ENCODE measurements around the gene ASB3. TPM values are rescaled to one million over a fixed set of nuclear protein-coding genes. Genes with fewer than 3 reads are reported as not detected.

ASB3 gene
- total and polyA plus RNA-seq, 8 donors: 0.58 to 53.6 (median 5.7) TPM

- 79 to 100% (median 90%) methylated on average over 1 of the region's 1 CpG for WGBS, 5 donors
- no peak for DNase-seq
Observed at GRCh38 chr2:53633441-53633840, 153.3 kb downstream of the ASB3 start.

DNA sequence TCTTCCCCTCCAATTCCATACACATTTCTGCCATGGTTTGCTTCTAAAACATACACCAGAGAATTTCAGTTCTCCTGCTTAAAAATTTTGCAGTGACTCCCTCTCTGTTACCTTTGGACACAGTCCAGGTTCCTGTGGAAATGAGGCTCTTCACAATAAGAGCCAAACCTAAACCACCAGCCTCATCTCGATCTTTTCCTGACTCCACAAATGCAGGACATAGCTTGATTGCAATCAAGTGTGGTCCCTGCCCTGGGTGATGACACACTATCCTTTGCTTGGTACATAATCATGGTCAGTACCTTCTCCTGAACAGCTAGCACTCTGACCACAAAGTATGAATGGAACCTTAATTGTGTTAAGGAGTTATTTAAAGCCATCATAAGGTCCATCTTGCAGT is 154.0 kb downstream of the ASB3 start:
- DNase-seq: no peak
- no peak overlapping the region for H3K27ac ChIP-seq
- no peak overlapping the region for H3K4me3 ChIP-seq
- TF ChIP-seq EP300 (IDR thresholded peaks at IDR 0.05) (no peak), POLR2AphosphoS5 (IDR thresholded peaks at IDR 0.05) (no peak), CTCF (IDR thresholded peaks at IDR 0.05) (no peak), POLR2A (IDR thresholded peaks at IDR 0.05) (no peak)
- H3K9me3 ChIP-seq: no peaks in the 10 kb centered on the region
- WGBS, 5 donors: 30 to 71% (median 60%) methylated on average over 1 of the region's 1 CpG
- H3K27me3 ChIP-seq: no peaks in the 10 kb centered on the region
- H3K4me1 ChIP-seq: peaks cover 0 to 4% (median 0%) of the 10 kb centered on the region in 4 donors
- intact Hi-C loops (cut with DNase I; ENCODE audit: low total_unique reads): no loop called here
- no peaks in the 10 kb centered on the region for H3K36me3 ChIP-seq

More at GRCh38 chr2:53633441-53633840, 153.3 kb downstream of the ASB3 start:
- TF ChIP-seq POLR2AphosphoS5 (IDR thresholded peaks at IDR 0.05) (no peak), CTCF (IDR thresholded peaks at IDR 0.05) (no peak), EP300 (IDR thresholded peaks at IDR 0.05) (no peak), POLR2A (IDR thresholded peaks at IDR 0.05) (no peak)
- peaks cover 0 to 4% (median 0%) of the 10 kb centered on the region in 4 donors for H3K4me1 ChIP-seq
- intact Hi-C loops (cut with DNase I; ENCODE audit: low total_unique reads): no loop called here
- no peak overlapping the region for H3K4me3 ChIP-seq
- H3K36me3 ChIP-seq: no peaks in the 10 kb centered on the region
- H3K27me3 ChIP-seq: no peaks in the 10 kb centered on the region
- no peak overlapping the region for H3K27ac ChIP-seq
- H3K9me3 ChIP-seq: no peaks in the 10 kb centered on the region

GRCh38 chr2:53632126-53632460 is 154.7 kb downstream of the ASB3 start:
- 77 to 85% (median 81%) methylated on average over 4 of the region's 4 CpGs for WGBS, 5 donors
- H3K4me1 ChIP-seq: peaks cover 0 to 4% (median 0%) of the 10 kb centered on the region in 4 donors
- DNase-seq: no peak
- intact Hi-C loops (cut with DNase I; ENCODE audit: low total_unique reads): no loop called here
- H3K27ac ChIP-seq: peak overlapping the region in 2 of 5 donors; percentile 22 to 55
- no peak for TF ChIP-seq EP300 (IDR thresholded peaks at IDR 0.05)
- TF ChIP-seq CTCF (IDR thresholded peaks at IDR 0.05): no peak
- no peak for TF ChIP-seq POLR2AphosphoS5 (IDR thresholded peaks at IDR 0.05)
- TF ChIP-seq POLR2A (IDR thresholded peaks at IDR 0.05): no peak
- no peak overlapping the region for H3K4me3 ChIP-seq
- no peaks in the 10 kb centered on the region for H3K9me3 ChIP-seq
- no peaks in the 10 kb centered on the region for H3K36me3 ChIP-seq
- no peaks in the 10 kb centered on the region for H3K27me3 ChIP-seq

GRCh38 chr2:53631313-53632125 is 155.2 kb downstream of the ASB3 start:
- H3K4me1 ChIP-seq: peaks cover 0 to 4% (median 0%) of the 10 kb centered on the region in 4 donors
- no peak for DNase-seq
- no peak overlapping the region for H3K4me3 ChIP-seq
- H3K9me3 ChIP-seq: no peaks in the 10 kb centered on the region
- no peaks in the 10 kb centered on the region for H3K36me3 ChIP-seq
- H3K27me3 ChIP-seq: no peaks in the 10 kb centered on the region
- 33 to 65% (median 51%) methylated on average over 3 of the region's 3 CpGs for WGBS, 5 donors
- intact Hi-C loops (cut with DNase I; ENCODE audit: low total_unique reads): no loop called here
- TF ChIP-seq EP300 (IDR thresholded peaks at IDR 0.05): no peak
- no peak for TF ChIP-seq POLR2AphosphoS5 (IDR thresholded peaks at IDR 0.05)
- no peak for TF ChIP-seq CTCF (IDR thresholded peaks at IDR 0.05)
- TF ChIP-seq POLR2A (IDR thresholded peaks at IDR 0.05): no peak
- peak overlapping the region in 3 of 5 donors; percentile 22 to 61 (median 55) for H3K27ac ChIP-seq

Measured in stomach (tissue), 9 donors.